Measurements from ENCODE around the gene LRRC23.

DNA sequence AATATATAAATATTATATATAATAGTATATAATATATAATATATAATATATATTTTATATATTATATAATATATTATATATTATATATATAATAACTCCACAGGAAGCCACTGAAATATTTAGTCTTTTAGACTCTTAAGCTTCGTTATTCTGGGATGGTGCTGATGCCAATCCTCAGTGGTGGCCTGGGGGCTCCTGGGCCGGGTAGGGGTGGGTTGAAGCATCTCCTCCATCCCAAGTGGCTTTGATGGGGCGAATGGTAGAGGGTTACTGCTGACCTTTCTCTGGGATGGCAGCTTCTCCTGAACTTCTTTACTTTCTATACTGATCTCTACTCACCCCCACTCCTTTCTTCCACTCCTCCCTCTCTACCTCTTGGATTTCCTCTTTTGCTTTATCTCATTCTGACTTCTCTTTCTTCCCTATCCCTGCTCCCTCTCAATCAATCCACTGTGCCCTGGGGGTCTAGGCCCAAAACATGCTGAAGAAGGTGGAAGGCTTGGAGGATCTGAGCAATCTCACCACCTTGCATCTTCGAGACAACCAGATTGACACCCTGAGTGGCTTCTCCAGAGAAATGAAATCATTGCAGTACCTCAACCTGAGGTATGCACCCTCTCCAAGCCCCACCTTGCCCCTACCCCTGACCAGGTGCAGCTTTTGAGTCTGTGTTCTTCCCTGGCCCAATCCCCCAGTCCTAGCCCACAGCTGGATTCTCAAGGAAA is 5.0 kb downstream of the LRRC23 start:
- no peak for TF ChIP-seq CTCF (IDR thresholded peaks at IDR 0.05)
- no peak for TF ChIP-seq POLR2A (IDR thresholded peaks at IDR 0.05)

All from adrenal gland (tissue), 5 donors.